ENCODE data around the gene THSD4.

THSD4 gene

GRCh38 chr15:71545223-71545760, 430.0 kb downstream of the THSD4 start:
- H3K4me3 ChIP-seq (ENCODE audit: low read depth, low read length) = no peak overlapping the region
- no peak overlapping the region for H3K27ac ChIP-seq
- no peak for DNase-seq
- no peak for TF ChIP-seq CTCF (IDR thresholded peaks at IDR 0.05; ENCODE audit: low read depth, low read length)
- no peaks in the 10 kb centered on the region for H3K36me3 ChIP-seq
- no peaks in the 10 kb centered on the region for H3K9me3 ChIP-seq (ENCODE audit: severe bottlenecking)
- H3K27me3 ChIP-seq (ENCODE audit: insufficient read depth, low read depth, severe bottlenecking) = no peaks in the 10 kb centered on the region

GRCh38 chr15:71545923-71546322, 430.7 kb downstream of the THSD4 start:
- Histone ChIP-seq H3K27ac (no peak overlapping the region), H3K27me3 (ENCODE audit: insufficient read depth, low read depth, severe bottlenecking) (no peaks in the 10 kb centered on the region), H3K4me3 (ENCODE audit: low read depth, low read length) (no peak overlapping the region), H3K36me3 (no peaks in the 10 kb centered on the region), H3K9me3 (ENCODE audit: severe bottlenecking) (no peaks in the 10 kb centered on the region)
- no peak for DNase-seq
- no peak for TF ChIP-seq CTCF (IDR thresholded peaks at IDR 0.05; ENCODE audit: low read depth, low read length)

GRCh38 chr15:71547011-71547410, 431.7 kb downstream of the THSD4 start:
- Histone ChIP-seq H3K36me3 (no peaks in the 10 kb centered on the region), H3K27me3 (ENCODE audit: insufficient read depth, low read depth, severe bottlenecking) (no peaks in the 10 kb centered on the region), H3K27ac (no peak overlapping the region), H3K9me3 (ENCODE audit: severe bottlenecking) (no peaks in the 10 kb centered on the region), H3K4me3 (ENCODE audit: low read depth, low read length) (0 out of 2 replicates have a peak overlapping the region, but pooled peaks have one; percentile 5)
- no peak for TF ChIP-seq CTCF (IDR thresholded peaks at IDR 0.05; ENCODE audit: low read depth, low read length)
- DNase-seq = peak; percentile 68

- no peak for DNase-seq
- Histone ChIP-seq H3K4me3 (ENCODE audit: low read depth, low read length) (no peak overlapping the region), H3K9me3 (ENCODE audit: severe bottlenecking) (no peaks in the 10 kb centered on the region), H3K27me3 (ENCODE audit: insufficient read depth, low read depth, severe bottlenecking) (no peaks in the 10 kb centered on the region), H3K27ac (no peak overlapping the region), H3K36me3 (no peaks in the 10 kb centered on the region)
- no peak for TF ChIP-seq CTCF (IDR thresholded peaks at IDR 0.05; ENCODE audit: low read depth, low read length)
Measured at GRCh38 chr15:71548401-71548807, 433.1 kb downstream of the THSD4 start.

GRCh38 chr15:71549091-71549490, 433.8 kb downstream of the THSD4 start:
- Histone ChIP-seq H3K9me3 (ENCODE audit: severe bottlenecking) (no peaks in the 10 kb centered on the region), H3K36me3 (no peaks in the 10 kb centered on the region), H3K4me3 (ENCODE audit: low read depth, low read length) (no peak overlapping the region), H3K27me3 (ENCODE audit: insufficient read depth, low read depth, severe bottlenecking) (no peaks in the 10 kb centered on the region), H3K27ac (no peak overlapping the region)
- no peak for DNase-seq
- no peak for TF ChIP-seq CTCF (IDR thresholded peaks at IDR 0.05; ENCODE audit: low read depth, low read length)

GRCh38 chr15:71549697-71550096, 434.4 kb downstream of the THSD4 start:
- Histone ChIP-seq H3K36me3 (no peaks in the 10 kb centered on the region), H3K27ac (no peak overlapping the region), H3K9me3 (ENCODE audit: severe bottlenecking) (no peaks in the 10 kb centered on the region), H3K27me3 (ENCODE audit: insufficient read depth, low read depth, severe bottlenecking) (no peaks in the 10 kb centered on the region), H3K4me3 (ENCODE audit: low read depth, low read length) (no peak overlapping the region)
- no peak for DNase-seq
- TF ChIP-seq CTCF (IDR thresholded peaks at IDR 0.05; ENCODE audit: low read depth, low read length) = no peak
